H9 (cell line): ENCODE data around the gene ZBED5. TPM values are rescaled to one million over a fixed set of nuclear protein-coding genes. Genes with fewer than 3 reads are reported as not detected.
A peak's percentile ranks its signal among the peaks of the same experiment; 100 is the strongest.

Source experiments
- DNase-seq: peaks from one replicate; pipeline ENCODE4 v3.0.0-alpha.2; 2017
- H2AFZ ChIP-seq: one replicate; pipeline ENCODE4 v1.6.1; 2013; ENCODE audit warnings: mild to moderate bottlenecking, low read length, control low read depth, moderate library complexity
- H2AK5ac ChIP-seq: 2 replicates; pipeline ENCODE4 v1.6.1; 2013; ENCODE audit warnings: low read length, control low read depth, mixed read lengths; ENCODE audit not compliant: insufficient read length
- H2BK120ac ChIP-seq: one replicate; pipeline ENCODE4 v1.6.1; 2013; ENCODE audit warnings: low read depth, mild to moderate bottlenecking, low read length, control low read depth, inconsistent platforms; ENCODE audit not compliant: poor library complexity, severe bottlenecking
- H2BK12ac ChIP-seq: 2 replicates; pipeline ENCODE4 v1.6.1; 2013; ENCODE audit warnings: low read length, control low read depth, mixed read lengths, low read depth; ENCODE audit not compliant: insufficient read length
- H2BK15ac ChIP-seq: 2 replicates; pipeline ENCODE4 v1.6.1; 2013; ENCODE audit warnings: low read depth, low read length, control low read depth
- H2BK20ac ChIP-seq: one replicate; pipeline ENCODE4 v1.6.1; 2013; ENCODE audit warnings: low read depth, mild to moderate bottlenecking, low read length, control low read depth, inconsistent platforms; ENCODE audit not compliant: poor library complexity, severe bottlenecking
- H2BK5ac ChIP-seq: 2 replicates; pipeline ENCODE4 v1.6.1; 2013; ENCODE audit warnings: low read length, control low read depth, mixed read lengths; ENCODE audit not compliant: insufficient read length
- H3K14ac ChIP-seq: 2 replicates; pipeline ENCODE4 v1.6.1; 2013; ENCODE audit warnings: low read length, control low read depth; ENCODE audit not compliant: insufficient read depth
- H3K18ac ChIP-seq: 2 replicates; pipeline ENCODE4 v1.6.1; 2013; ENCODE audit warnings: low read depth, mild to moderate bottlenecking, mixed read lengths, low read length, control low read depth; ENCODE audit not compliant: insufficient read length
- H3K23ac ChIP-seq: 2 replicates; pipeline ENCODE4 v1.6.1; 2013; ENCODE audit warnings: low read length, control low read depth, mixed read lengths, low read depth; ENCODE audit not compliant: insufficient read length
- H3K23me2 ChIP-seq: 2 replicates; pipeline ENCODE4 v1.6.1; 2013; ENCODE audit warnings: low read depth, mild to moderate bottlenecking, mixed read lengths, low read length, control low read depth; ENCODE audit not compliant: insufficient read length, poor library complexity, severe bottlenecking
- H3K27ac ChIP-seq: 2 replicates; pipeline ENCODE4 v1.5.1; 2013; ENCODE audit warnings: low read length, control low read depth, mixed read lengths, low read depth; ENCODE audit not compliant: insufficient read length
- H3K27me3 ChIP-seq: 2 replicates; pipeline ENCODE4 v1.6.1; 2013; ENCODE audit warnings: low read length, control low read depth, inconsistent platforms; ENCODE audit not compliant: insufficient read depth
- H3K4ac ChIP-seq: 2 replicates; pipeline ENCODE4 v1.6.1; 2013; ENCODE audit warnings: low read depth, mild to moderate bottlenecking, control low read depth, inconsistent platforms, low read length, moderate library complexity
- H3K4me1 ChIP-seq: 2 replicates; pipeline ENCODE4 v1.6.1; 2013; ENCODE audit warnings: low read length, control low read depth, inconsistent platforms; ENCODE audit not compliant: insufficient read depth
- H3K4me2 ChIP-seq: 2 replicates; pipeline ENCODE4 v1.6.1; 2013; ENCODE audit warnings: low read length, control low read depth, mixed read lengths; ENCODE audit not compliant: insufficient read length, insufficient read depth
- H3K56ac ChIP-seq: 2 replicates; pipeline ENCODE4 v1.6.1; 2013; ENCODE audit warnings: low read depth, mild to moderate bottlenecking, mixed read lengths, low read length, control low read depth; ENCODE audit not compliant: insufficient read length
- H3K79me1 ChIP-seq: 2 replicates; pipeline ENCODE4 v1.6.1; 2013; ENCODE audit warnings: low read depth, mild to moderate bottlenecking, moderate library complexity, low read length, control low read depth, inconsistent platforms; ENCODE audit not compliant: insufficient read depth, poor library complexity, severe bottlenecking
- H3K79me2 ChIP-seq: 2 replicates; pipeline ENCODE4 v1.6.1; 2013; ENCODE audit warnings: low read length, control low read depth, inconsistent platforms; ENCODE audit not compliant: insufficient read depth
- H3K9ac ChIP-seq: 2 replicates; pipeline ENCODE4 v1.6.1; 2013; ENCODE audit warnings: low read length, control low read depth, mixed read lengths; ENCODE audit not compliant: insufficient read length; ENCODE audit errors: extremely low read depth
- H3K9me3 ChIP-seq: one replicate; pipeline ENCODE4 v1.6.1; 2013; ENCODE audit warnings: low read depth, low read length, inconsistent platforms; ENCODE audit not compliant: control insufficient read depth
- H3T11ph ChIP-seq: one replicate; pipeline ENCODE4 v1.6.1; 2013; ENCODE audit warnings: mild to moderate bottlenecking, low read length, control low read depth, inconsistent platforms
- H4K20me1 ChIP-seq: one replicate; pipeline ENCODE4 v1.6.1; 2013; ENCODE audit not compliant: control insufficient read depth, insufficient read length, insufficient read depth
- H4K5ac ChIP-seq: 2 replicates; pipeline ENCODE4 v1.6.1; 2013; ENCODE audit warnings: low read depth, mild to moderate bottlenecking, mixed read lengths, low read length, control low read depth; ENCODE audit not compliant: insufficient read length
- H4K8ac ChIP-seq: replicated peaks from 2 replicates; pipeline ENCODE4 v1.6.1; 2013; ENCODE audit warnings: low read length, control low read depth, mixed read lengths, low read depth; ENCODE audit not compliant: insufficient read length
- H4K91ac ChIP-seq: 2 replicates; pipeline ENCODE4 v1.6.1; 2013; ENCODE audit warnings: low read depth, mild to moderate bottlenecking, moderate library complexity, mixed read lengths, low read length, control low read depth; ENCODE audit not compliant: insufficient read length
- H3K27ac Mint-ChIP-seq, 3 experiments: 2 replicates in 2 of 3; 3 replicates in 1 of 3; pipeline ENCODE4 v1.8.0; 2020 to 2021; ENCODE audit warnings: mixed read lengths in 3 of 3, mild to moderate bottlenecking in 1 of 3, moderate library complexity in 1 of 3
- H3K27me3 Mint-ChIP-seq: 2 replicates; pipeline ENCODE4 v1.8.0; 2021; ENCODE audit warnings: low read depth, mild to moderate bottlenecking, moderate library complexity, mixed read lengths
- H3K36me3 Mint-ChIP-seq, 3 experiments: 2 replicates in 2 of 3; 3 replicates in 1 of 3; pipeline ENCODE4 v1.8.0; 2020 to 2021; ENCODE audit warnings: low read depth in 3 of 3, mixed read lengths in 3 of 3; ENCODE audit not compliant: insufficient read depth in 1 of 3
- H3K4me1 Mint-ChIP-seq, 2 experiments: 2 replicates each; pipeline ENCODE4 v1.8.0; 2020; ENCODE audit warnings: mixed read lengths in 2 of 2
- H3K4me3 Mint-ChIP-seq, 2 experiments: 2 replicates in 1 of 2; 3 replicates in 1 of 2; pipeline ENCODE4 v1.8.0; 2020 to 2021; ENCODE audit warnings: mild to moderate bottlenecking in 2 of 2, mixed read lengths in 2 of 2, moderate library complexity in 1 of 2
- H3K9me3 Mint-ChIP-seq, 2 experiments: 2 replicates in 1 of 2; 3 replicates in 1 of 2; pipeline ENCODE4 v1.8.0; 2020; ENCODE audit warnings: mild to moderate bottlenecking in 2 of 2, mixed read lengths in 2 of 2, moderate library complexity in 1 of 2
- CTCF ChIP-seq: fragments of 200-600 bp; sonication (generic); conservative IDR thresholded peaks from 3 replicates; pipeline ENCODE4 v1.8.0; 2021; ENCODE audit warnings: antibody characterized with exemption, mild to moderate bottlenecking
- WGBS: extraction: QIAGEN DNeasy Blood & Tissue Kit; methylation state at CpG from one replicate; pipeline ENCODE4 v1.1.7; 2013; ENCODE audit warnings: missing lambda C conversion rate, low lambda C conversion rate, mixed read lengths; ENCODE audit not compliant: insufficient read length; ENCODE audit errors: extremely low coverage; 5-methylcytosine and 5-hydroxymethylcytosine counted together
- total RNA-seq: library from RNA; stranded (reverse); gene quantifications from 2 replicates; pipeline ENCODE4 v1.2.1, GENCODE V29; 2021

Gene ZBED5
- total RNA-seq, 1 experiment from 2014 or later, result 65.8 TPM

GRCh38 chr11:10856689-10857458 is 979 bp downstream of the ZBED5 start:
- H2BK12ac ChIP-seq, result no peak overlapping the region
- Mint-ChIP-seq H3K4me3 (peak overlapping the region; percentile 100), H3K27me3 (no peaks in the 10 kb centered on the region), H3K36me3 (peaks cover 25 to 43% (median 39%) of the 10 kb centered on the region in 3 experiments), H3K4me1 (peaks cover 24% of the 10 kb centered on the region in 2 experiments), H3K27ac (peak overlapping the region; percentile 100), H3K9me3 (peaks cover 0 to 2% of the 10 kb centered on the region in 2 experiments; a peak in 1 of 5 replicates)
- TF ChIP-seq CTCF, result no peak
- peaks cover 5% of the 10 kb centered on the region; the same call in 1 of the 2 replicates for H3K79me2 ChIP-seq
- peak overlapping the region; percentile 81 for H3K27ac ChIP-seq
- no peaks in the 10 kb centered on the region for H3K9me3 ChIP-seq
- H2BK120ac ChIP-seq, result no peak overlapping the region
- no peak overlapping the region for H3K4ac ChIP-seq
- no CpG with 5 or more reads among the region's 17 CpGs for WGBS
- H2BK20ac ChIP-seq, result no peak overlapping the region
- H3K56ac ChIP-seq, result peak overlapping the region; percentile 23
- peak overlapping the region; percentile 56 for H3K18ac ChIP-seq
- H3K9ac ChIP-seq, result peak overlapping the region; percentile 92
- H2AK5ac ChIP-seq, result no peak overlapping the region
- no peak for DNase-seq
- no peak overlapping the region for H2BK5ac ChIP-seq
- peak overlapping the region; percentile 84; the same call in 1 of the 2 replicates for H3K14ac ChIP-seq
- H3T11ph ChIP-seq, result no peak overlapping the region
- no peaks in the 10 kb centered on the region for H3K4me1 ChIP-seq
- H4K5ac ChIP-seq, result no peak overlapping the region
- H3K23me2 ChIP-seq, result peaks cover 14% of the 10 kb centered on the region
- no peak overlapping the region for H4K8ac ChIP-seq
- no peak overlapping the region for H2BK15ac ChIP-seq
- no peak overlapping the region for H2AFZ ChIP-seq
- H3K79me1 ChIP-seq, result no peaks in the 10 kb centered on the region
- H4K20me1 ChIP-seq, result no peaks in the 10 kb centered on the region
- H3K23ac ChIP-seq, result no peak overlapping the region
- peak overlapping the region; percentile 95 for H3K4me2 ChIP-seq
- H3K27me3 ChIP-seq, result no peaks in the 10 kb centered on the region
- no peak overlapping the region for H4K91ac ChIP-seq
